GM21737 (cell line): ENCODE results near the gene FRAT1.
"Not testable (repeated sequence)": the region's sequence is repeated elsewhere in the genome, so short reads cannot be mapped to it uniquely, and the experiment has no call there.

Experiments
- ATAC-seq: cut with Tn5 transposase; IDR thresholded peaks from one replicate; pipeline ENCODE4 v1.9.1; 2021; ENCODE audit warnings: mild to moderate bottlenecking, moderate library complexity; ENCODE audit not compliant: unreplicated experiment

FRAT1 gene

DNA sequence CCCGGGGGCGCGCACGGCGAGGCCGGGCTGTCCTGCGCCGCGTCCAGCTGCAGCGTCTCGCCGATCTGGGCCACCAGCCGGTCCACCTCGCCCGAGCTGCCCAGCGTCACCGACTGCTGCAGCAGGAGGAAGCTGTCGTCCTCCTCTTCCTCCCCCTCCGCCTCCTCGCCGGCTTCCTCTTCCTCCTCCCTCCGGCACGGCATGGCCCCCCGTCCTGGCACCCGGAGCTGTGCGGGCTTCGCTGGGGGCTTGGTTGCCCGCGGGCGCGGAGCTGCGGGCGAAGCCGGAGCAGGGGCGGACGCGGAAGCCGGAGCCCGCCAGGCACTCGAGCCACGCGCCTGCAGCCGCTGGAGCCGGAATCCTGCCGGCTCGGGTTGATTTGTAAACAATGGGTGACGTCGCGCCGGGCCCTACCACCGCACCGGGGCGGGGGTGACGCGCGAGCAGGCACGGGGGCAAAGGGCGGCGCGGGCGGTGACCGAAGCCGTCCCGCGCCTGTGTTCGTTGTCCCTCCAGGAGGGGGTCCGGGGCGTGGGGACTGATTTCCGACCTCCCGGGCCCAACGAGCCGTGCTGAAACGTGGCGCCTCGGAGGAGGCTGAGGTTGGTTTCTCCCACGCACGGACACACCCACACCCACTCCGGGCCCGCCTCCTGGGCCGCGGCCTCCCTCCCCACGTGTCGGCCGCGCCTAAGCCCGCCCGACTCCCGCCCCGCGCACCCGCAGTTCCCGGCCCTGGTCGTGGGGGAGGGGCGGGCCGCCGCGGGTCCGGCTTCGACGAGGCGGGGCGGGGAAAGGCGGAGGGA, 15.5 kb downstream of the FRAT1 start, which contains the start of gene FRAT2:
Gene FRAT2 (minus strand): TSS at position 360 of the 806 bp plus-strand sequence. CDS start 157 bp downstream, at position 203.
- ATAC-seq: peak; percentile 84

DNA sequence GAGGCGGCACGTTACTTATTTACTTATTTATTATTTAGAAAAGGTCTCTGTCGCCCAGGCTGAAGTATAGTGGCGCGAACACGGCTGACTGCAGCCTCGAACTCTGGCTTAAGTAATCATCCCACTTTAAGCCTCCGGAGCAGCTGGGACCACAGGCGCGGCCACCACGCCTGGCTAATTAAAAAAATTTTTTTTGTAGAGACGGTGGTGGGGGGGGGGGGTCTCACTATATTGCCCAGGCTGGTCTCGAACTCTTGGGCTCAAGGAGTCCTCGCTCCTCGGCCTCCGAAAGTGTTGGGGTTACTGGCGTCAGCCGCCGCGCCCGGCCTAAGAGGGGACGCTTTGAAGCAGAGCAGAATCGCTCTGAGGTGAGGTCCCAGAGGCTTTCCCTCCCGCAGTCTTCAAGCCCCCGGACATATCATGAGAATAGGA, 16.1 kb downstream of the FRAT1 start:
- no peak for ATAC-seq

DNA sequence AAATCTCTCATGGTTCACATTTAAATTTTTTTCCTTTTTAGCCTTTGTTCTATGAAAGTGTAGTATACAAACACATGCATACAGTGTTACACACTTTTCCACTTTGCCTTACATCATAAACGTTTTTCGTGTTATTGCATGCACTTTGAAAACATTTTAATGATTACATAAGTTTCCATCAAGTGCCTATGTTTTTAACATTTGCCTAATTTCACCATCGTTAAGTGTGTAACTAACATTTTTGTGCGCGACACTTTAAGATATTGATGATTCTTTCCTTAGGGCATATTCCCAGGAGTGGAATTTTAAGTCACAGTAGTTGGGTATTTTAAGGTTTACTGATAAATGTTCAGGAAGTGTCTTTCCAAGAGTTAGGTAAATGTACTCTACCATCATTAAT, 16.9 kb downstream of the FRAT1 start:
- ATAC-seq: no peak

- no peak for ATAC-seq
Observed at GRCh38 chr10:97336446-97336845, 17.4 kb downstream of the FRAT1 start.

DNA sequence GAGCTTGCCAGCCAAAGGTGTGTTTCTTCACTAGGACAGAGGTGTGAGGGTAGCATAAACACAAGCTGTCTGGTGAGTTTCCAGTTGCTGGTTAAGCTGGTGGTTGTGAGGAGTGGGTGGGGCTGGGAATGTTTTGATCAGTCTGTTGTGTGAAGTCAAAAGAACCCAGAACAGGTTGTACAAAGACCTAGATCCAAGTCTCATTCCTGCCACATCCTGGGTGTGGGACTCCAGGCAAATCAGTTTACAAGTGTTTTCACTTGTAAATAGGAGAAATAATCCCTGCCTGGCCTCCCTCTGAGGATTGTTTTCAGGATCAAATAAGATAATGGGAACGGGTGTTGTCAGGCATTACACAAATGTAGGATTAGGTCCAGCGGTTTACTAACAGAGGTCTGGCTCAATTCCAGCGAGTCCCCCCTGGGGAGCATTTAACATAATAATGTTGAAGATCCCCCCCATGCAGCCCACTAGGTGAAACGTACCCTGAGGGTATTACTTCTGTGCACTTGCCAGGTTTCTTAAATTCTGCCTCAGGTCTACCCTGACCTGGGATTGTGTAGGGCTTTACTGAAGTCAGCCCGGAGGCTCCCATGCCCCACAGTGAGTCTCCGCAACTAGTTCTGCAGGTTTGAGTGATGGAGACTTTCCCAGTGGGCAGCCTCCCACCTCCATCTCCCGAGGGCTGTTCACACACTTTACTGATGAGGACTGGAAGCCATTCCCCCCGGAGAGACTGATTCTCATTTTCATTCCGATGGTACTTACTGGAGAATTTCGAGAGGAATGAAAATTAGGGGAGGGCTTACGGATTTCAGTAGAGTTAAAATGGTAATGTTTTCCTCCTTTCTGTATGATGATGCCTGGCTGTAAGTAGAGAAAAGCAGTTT, 18.1 kb downstream of the FRAT1 start:
- ATAC-seq: no peak

DNA sequence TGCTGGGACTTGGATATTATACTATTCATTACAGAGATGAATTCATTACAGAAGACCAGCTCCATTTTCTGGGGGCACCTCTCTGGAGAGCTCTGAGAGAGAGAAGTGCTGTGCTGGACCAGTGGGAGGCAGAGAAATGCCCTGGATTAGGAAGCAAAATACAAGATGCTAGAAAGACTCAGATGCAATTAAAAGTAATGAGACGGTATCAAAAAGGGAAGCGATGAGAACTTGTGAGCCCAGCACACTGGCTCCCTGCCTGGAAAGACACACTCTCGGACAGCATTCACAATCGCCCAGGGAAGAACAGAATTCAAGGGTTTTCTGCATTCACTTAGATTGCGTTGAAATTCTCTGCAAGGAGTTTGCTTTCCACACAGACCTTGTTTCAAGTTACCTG, 19.0 kb downstream of the FRAT1 start:
- ATAC-seq: no peak

DNA sequence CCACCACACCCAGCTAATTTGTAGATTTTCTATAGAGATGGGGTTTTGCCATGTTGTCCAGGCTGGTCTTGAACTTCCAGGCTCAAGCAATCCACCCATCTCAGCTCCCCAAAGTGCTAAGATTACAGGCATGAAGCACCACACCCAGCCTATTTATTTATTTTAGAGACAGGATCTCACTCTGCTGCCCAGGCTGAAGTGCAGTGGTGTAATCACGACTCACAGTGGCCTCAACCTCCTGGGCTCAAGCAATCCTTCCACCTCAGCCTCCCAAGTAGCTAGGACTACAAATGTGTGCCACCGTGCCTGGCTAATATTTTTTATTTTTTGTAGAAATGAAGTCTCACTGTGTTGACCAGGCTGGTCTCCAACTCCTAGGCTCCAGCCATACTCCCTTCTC, 22.3 kb downstream of the FRAT1 start:
- ATAC-seq: no peak

- ATAC-seq: not testable (repeated sequence)
Observed at GRCh38 chr10:97343664-97344063, 24.6 kb downstream of the FRAT1 start.

DNA sequence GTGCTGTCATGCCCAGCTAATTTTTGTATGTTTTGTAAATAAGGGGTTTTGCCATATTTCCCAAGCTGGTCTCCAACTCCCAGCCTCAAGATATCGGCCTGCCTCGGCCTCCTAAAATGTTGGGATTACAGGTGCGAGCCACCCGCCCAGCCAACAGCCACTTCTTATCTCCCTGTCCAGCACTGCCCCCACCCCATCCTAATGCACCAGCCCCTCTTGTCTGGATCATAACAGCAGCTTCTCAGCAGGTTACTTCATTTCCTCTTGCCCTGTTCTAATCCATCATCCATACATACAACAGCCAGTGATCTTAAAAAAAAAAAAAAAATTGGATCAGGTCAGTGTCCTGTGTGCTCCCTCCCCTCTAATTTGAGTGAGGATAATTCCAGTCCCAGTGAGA, 28.2 kb downstream of the FRAT1 start:
- no peak for ATAC-seq

- no peak for ATAC-seq
Observed at GRCh38 chr10:97349752-97350513, 30.9 kb downstream of the FRAT1 start.

DNA sequence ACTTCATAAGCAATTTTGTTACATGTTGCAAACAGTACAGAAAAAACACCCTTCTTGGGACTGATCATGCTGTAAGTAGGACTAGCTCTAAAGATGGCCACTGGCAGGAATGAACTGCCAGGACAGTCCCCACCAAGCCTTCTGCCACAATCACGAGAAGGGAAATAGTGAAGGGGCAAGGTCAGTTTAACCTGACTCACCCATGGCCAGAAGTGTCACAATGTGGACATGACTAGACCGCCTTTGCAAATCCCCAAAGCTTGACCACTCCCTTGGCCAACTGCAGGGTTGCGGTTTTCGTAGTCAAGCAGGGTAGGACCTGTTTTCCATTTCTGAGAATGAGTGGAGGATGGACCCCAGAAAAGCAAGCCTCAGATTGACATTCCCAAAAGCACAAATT, 34.9 kb downstream of the FRAT1 start:
- no peak for ATAC-seq

DNA sequence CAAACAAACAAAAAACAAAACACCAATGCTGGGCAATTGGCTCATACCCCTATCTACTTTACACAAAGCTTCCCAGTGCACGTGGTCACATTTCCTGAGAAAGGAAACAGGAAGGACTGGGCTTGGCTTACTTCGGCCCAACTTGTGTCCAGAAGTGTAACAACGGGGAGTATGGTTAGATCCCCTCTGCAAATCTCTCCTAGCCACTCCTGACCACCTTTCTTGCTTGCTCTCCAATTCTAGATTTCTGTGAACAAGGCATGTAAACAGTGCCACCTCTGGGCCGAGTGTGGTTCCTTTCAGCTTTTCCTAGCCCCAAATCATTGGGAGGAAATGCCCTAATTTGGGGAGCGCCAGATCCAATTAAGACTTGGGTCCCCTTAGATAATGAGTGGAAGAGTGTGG, 36.5 kb downstream of the FRAT1 start:
- no peak for ATAC-seq

- ATAC-seq: no peak
Observed at GRCh38 chr10:97356318-97356914, 37.3 kb downstream of the FRAT1 start.

- no peak for ATAC-seq
Observed at GRCh38 chr10:97356918-97357317, 37.8 kb downstream of the FRAT1 start.

GRCh38 chr10:97358349-97358748, 39.3 kb downstream of the FRAT1 start:
- ATAC-seq: no peak

- no peak for ATAC-seq
Observed at GRCh38 chr10:97358781-97359180, 39.7 kb downstream of the FRAT1 start.

DNA sequence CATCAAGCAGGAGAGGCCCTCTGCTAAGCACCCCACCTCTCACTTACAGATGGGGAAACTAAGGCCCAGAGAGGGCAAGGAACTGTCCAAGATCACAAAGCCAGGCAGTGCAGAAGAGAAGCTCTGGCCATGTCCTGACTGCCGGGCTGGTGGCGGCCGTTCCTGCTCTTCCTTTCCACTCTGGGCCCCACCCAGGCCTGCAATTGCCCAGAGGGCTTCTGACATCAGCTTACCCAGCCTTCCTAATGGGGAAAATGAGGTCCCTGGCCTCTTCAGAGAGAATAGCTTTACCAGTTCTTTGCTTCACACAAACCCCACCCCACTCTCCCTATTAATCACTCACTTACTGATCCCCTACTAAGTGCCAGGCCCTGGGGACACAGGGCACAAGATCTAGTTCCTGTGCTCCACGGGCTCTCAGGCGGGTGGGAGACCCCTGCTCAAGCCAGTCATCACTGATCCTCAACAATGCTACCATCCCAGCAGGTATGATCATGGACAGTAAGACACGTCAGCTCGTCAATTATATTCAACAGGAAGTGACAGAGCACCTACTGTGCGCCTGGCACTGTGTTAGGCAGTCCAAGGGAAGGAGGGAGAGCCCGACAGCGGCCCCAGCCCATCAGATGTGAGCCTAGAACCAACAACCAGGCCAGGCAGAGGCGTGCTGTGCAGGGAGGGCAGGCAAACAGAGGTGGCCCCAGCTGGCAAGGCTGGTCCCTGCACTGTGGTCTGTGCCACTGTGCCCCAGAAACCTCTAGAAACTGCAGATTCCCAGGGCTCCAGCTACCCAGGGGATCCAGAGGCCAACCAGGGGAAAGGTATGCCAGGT, 41.9 kb downstream of the FRAT1 start:
- ATAC-seq: no peak

DNA sequence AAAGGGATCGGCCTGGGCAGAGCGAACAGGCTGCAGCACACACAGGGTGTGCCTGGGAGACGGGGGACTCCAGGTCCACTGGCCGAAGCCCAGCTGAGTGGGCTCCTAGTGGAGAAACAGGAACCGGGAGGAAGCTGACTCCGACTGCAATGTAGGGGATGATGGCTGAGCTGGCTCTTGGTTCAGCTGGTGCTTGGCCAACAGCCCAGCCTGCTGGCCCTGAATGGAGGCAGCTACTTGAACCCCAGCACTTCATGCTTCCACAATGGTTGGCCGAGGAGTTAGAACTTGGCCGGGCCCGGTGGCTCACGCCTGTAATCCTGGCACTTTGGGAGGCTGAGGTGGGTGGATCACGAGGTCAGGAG, 42.4 kb downstream of the FRAT1 start:
- no peak for ATAC-seq

- no peak for ATAC-seq
Observed at GRCh38 chr10:97362310-97363033, 43.4 kb downstream of the FRAT1 start.
